GM19372 (cell line): Measurements from ENCODE around the gene OFD1.

Experiments used
- ATAC-seq: cut with Tn5 transposase; IDR thresholded peaks from one replicate; pipeline ENCODE4 v1.9.1; 2021; ENCODE audit warnings: mild to moderate bottlenecking, low read depth, moderate library complexity; ENCODE audit not compliant: unreplicated experiment

OFD1 gene, protein sequence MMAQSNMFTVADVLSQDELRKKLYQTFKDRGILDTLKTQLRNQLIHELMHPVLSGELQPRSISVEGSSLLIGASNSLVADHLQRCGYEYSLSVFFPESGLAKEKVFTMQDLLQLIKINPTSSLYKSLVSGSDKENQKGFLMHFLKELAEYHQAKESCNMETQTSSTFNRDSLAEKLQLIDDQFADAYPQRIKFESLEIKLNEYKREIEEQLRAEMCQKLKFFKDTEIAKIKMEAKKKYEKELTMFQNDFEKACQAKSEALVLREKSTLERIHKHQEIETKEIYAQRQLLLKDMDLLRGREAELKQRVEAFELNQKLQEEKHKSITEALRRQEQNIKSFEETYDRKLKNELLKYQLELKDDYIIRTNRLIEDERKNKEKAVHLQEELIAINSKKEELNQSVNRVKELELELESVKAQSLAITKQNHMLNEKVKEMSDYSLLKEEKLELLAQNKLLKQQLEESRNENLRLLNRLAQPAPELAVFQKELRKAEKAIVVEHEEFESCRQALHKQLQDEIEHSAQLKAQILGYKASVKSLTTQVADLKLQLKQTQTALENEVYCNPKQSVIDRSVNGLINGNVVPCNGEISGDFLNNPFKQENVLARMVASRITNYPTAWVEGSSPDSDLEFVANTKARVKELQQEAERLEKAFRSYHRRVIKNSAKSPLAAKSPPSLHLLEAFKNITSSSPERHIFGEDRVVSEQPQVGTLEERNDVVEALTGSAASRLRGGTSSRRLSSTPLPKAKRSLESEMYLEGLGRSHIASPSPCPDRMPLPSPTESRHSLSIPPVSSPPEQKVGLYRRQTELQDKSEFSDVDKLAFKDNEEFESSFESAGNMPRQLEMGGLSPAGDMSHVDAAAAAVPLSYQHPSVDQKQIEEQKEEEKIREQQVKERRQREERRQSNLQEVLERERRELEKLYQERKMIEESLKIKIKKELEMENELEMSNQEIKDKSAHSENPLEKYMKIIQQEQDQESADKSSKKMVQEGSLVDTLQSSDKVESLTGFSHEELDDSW

GRCh38 chrX:13734278-13735172, at the start of gene OFD1, which contains the start of gene TRAPPC2:
TSS of gene OFD1 (plus strand) at chrX:13734748. CDS start at chrX:13735072, 324 bp downstream.
TSS of gene TRAPPC2 (minus strand) at chrX:13734620. CDS start at chrX:13719963, 14,657 bp downstream.
- ATAC-seq: peak; percentile 92

DNA sequence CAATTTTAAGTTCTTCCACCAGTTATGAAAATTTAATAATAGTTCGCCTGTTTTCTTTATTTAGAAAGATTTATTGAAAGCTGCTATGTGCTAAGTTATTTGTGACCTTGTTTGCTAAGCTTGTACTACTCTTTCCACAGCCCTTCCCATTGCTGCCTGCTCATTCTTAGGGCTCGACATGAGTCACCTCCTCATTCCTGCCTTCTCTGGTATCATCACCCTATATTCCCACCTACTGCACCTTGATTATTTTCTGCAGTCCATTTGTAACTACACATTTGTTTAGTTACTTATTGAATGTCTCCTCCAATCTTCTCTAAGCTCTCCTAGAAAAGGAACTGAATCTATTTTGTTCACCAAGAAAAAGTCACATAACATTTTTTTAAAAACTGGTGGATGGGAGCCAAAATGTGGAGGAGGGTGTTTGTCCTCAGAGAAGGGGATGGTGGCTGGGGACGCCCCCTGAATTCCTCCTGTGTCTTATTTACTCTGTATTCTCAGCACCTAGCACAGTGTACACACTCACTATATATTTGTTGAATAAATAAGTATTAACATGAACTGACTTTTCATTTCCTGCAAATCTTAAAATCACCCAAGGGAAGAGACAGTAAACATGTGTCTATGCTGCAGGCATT, 49.3 kb upstream of the OFD1 start:
- ATAC-seq: no peak

DNA sequence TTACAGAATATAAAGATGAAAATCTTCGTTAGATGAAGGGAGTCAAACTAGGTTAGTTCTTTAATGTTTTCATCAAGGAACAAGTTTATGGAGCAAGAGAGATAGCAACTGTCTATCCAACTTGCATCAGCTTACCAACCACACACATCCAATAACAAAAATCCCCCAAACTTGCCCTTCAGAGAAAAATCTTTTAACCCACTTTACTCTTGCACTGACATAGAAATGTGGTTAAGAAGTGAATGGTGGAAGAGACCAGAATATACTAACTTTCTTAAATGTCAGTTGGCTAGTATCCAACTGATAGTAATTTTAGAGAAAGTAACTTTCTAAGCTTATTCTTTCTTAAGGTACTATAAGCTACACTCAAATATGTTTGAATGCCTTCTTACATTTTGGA, 47.3 kb upstream of the OFD1 start:
- no peak for ATAC-seq

GRCh38 chrX:13688384-13688957, 46.1 kb upstream of the OFD1 start:
- no peak for ATAC-seq

DNA sequence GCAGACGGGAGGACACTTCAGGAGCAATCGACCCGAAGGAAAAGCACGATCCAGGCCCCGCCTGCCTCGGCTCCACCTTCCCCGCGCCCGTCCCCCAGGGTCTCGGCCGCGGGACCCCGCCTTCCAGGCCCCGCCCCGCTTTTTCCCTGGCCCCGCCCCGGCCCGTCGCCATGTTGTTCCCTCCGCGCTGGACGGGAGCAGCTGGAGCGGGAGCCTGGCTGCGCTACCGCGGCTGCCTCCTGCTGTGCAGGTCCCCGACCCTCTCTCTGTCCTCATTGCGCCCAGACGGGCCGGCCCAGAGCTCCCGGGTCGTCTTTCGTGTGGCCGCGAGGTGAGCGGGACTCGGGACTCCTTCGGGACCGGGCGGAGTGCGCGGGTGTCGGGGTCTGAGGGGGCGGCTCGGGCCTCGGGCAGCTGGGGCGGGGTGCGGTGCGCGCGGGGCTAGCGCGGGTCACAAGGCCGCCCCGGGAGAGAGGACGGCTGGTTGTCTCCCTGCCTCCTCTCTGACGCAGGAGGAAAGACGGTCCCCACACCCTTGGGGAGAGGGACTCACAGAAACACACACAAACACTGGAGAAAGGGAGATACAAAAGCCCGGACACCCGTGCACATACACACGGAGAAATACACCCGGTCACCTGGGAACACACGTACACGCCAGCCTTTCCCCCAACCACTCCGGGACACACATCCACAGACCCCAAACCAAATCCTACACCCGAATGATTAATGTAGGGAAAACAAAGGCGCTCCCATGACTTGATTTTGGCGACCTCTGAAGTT, 45.4 kb upstream of the OFD1 start, which contains the start of gene RAB9A:
RAB9A (plus strand) TSS at position 171 of the 783 bp plus-strand sequence. CDS start 19,619 bp downstream, outside the sequence.
- peak; percentile 69 for ATAC-seq

DNA sequence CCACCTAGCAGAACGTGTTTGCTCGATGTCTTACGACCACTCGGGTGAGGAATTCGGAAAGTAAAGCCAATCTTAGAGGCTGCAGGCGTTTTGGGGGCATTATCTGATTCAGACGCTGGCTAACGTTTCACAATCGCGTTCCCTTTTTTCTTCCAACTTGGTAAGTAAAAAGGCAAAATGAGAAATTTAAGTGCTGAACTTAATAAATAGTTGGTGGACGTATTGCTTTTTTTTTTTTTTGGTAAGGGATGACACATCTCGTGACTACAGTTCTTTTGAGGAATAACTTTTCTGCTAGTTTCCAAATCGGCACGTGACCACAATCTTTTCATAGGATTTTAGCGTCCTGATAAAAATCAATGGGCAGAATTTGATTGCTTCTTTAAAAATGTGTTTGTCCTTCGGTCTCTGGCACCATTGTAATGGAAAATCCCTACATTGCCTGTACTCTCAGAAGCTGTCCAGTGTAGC, 44.8 kb upstream of the OFD1 start:
- ATAC-seq: no peak

DNA sequence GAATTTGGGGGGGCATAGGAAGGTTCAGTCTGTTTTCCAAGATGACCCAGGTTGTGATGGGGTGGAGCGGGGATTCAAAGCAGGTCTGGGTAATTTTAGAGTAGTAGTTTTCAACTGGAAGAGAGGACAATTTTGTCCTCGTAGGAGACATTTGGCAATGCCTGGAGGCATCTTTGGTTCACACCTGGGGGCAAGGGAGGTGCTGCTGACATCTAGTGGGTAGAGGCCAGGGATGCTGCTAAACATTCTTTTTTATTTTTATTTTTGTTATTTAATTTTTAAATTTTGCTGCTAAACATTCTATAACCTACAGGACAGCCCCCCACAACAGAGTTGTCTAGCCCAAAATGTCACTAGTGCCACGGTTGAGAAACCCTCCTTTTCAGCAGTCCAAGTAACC, 43.7 kb upstream of the OFD1 start:
- ATAC-seq: no peak

- ATAC-seq: no peak
Measured at GRCh38 chrX:13691841-13692371, 42.6 kb upstream of the OFD1 start.

DNA sequence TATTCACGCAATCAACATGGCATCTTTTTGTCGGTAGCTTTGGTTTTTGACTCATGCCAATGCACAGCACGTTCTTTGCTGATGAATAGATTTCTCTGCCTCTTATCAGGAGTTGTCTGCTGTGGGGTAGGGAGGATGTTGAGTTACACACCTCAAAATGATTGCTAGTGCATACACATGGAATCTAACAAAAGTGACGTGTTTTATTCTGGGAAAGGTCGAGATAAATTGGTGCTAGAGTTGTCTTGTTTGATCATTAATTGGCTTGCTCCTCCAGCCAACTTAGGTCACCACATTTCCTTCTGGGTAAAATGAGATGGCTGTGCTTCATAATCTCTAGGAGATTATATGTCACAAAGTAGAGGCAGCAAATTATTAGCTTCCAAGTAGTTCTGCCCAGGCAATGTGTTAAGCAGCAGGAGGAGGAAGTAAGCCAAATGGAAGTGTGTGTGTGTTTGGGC, 41.7 kb upstream of the OFD1 start:
- ATAC-seq: no peak

GRCh38 chrX:13693341-13693961, 41.1 kb upstream of the OFD1 start:
- ATAC-seq: no peak

DNA sequence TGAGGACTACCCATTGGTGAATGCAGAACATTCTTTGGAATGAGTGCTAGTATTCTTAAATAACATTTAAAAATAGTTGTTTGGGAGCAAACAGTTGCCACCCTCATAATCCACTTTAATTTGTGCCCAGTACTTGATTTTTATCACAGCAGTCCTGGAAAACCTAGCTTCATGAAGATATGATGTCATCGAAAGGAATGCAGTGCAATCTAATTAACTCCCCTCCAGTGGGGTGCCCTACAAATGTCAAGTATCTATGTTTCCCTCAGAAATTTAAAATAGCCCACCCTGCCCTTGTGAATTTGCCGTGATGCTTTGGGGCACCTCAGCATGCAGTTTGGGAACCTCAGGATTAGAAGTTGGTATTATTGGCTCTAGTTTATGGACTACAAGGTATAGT, 40.2 kb upstream of the OFD1 start:
- no peak for ATAC-seq

- ATAC-seq: no peak
Measured at GRCh38 chrX:13694983-13695382, 39.6 kb upstream of the OFD1 start.

- ATAC-seq: no peak
Measured at GRCh38 chrX:13695601-13696115, 38.9 kb upstream of the OFD1 start.

DNA sequence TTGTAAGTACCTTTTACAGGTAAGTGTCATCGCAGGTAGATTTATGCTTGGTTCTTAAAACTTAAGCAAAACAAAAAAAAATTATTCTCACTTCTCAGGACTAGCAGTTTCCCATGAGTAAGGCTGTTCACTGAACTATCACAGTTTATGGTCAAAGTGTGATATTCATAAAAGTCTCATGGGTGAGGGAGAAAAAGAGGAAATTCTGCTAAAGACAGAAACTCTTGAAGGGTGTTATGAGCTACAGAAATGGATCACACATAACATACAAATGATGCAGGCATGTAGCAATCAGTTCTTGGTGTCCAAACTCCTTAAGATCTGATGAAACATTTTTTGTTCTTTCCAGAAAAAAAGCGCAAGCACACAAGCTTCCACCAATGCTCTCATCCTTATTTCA, 37.1 kb upstream of the OFD1 start:
- ATAC-seq: peak; percentile 65

DNA sequence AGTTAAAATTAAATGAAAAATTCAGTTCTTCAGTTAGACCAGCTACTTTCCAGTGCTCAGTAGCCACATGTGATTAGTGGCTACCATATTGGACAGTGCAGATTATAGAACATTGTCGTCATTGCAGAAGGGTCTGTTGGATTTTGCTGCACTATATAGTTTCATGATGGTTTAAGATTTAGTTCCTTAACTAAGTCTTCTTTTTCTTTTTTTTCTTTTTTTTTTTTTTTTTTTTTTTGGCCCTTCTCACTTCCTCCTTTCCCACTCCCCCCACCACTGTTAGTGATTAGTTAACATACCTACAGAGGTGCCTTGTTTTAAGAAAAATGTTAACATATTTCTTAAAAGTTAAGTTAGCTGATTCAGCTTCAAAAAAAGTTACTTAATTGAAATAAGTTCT, 36.6 kb upstream of the OFD1 start:
- ATAC-seq: no peak

DNA sequence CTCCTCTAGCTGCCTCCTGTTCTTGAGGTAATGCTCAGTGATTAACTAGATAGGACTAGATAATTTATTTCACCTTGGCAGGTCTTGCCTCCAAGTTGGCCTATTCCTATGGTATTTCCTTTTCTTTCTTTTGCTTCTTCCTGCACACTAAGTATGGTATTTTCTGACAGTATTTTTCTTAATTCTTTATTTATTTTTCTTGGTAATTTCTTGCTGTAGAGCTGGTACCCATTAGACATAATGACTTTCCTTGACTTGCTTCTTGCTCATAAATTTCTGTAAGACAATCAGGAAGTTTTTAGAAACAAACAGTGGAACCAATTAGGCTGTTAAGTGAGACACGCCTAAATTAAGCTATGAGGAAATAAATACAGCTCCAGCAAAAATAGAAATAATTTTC, 36.1 kb upstream of the OFD1 start:
- no peak for ATAC-seq

DNA sequence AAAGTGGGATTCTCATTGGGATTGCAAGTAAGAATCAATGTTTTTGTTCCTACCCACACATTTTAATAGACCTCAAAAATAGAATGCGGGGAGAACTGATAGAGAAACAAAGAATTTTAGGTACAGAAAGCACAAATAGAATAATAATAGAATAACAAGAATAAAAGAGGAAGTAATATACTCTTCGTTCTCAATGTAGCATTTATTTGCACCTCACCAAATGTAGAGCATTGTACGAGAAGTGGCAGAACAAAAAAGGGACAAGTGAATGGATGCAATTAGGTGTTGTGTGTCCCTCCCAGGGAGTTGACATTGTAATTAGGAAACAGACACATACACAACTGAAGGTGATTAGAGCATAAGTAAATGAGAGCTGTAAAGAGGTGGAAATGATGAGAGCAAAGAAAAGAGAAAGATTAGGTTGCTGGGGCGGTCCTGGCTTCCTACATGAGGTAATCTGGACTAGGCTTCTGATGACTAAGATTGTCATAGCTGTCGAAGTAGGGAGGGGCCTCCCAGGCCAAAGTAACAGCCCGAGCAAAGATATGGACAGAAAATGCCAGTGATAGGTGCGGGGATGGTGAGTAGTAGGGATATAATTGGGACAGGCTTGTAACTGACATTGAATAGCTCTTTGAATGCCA, 35.2 kb upstream of the OFD1 start:
- ATAC-seq: no peak
